ENCODE data around the gene DACH1. TPM values are rescaled to one million over a fixed set of nuclear protein-coding genes. Genes with fewer than 3 reads are reported as not detected.

Gene DACH1
- total and polyA plus RNA-seq, 2 experiments from 2014 or later = 1.3 to 6.5 TPM

DNA sequence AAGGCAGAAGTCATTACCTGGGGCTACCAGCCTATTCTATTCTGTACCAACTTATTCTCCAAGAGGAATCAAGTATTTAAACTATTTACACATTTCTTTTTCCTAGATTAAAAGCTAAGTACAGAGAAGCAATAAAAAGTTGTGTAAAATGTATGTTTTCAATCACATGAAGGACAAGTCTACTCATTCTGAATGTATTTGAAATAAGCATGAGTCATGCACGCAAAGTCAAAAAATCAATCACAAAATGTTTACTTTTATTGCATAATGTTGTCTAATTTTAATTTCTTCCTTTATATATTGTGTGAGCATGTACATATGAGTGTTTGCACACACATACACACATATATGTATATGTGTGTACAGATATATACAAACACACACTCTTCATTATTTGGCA, 136.7 kb downstream of the DACH1 start:
- H2AFZ ChIP-seq = no peak overlapping the region
- no peaks in the 10 kb centered on the region for H3K9me3 ChIP-seq (ENCODE audit: low read depth)
- H4K20me1 ChIP-seq (ENCODE audit: insufficient read depth, poor library complexity, severe bottlenecking) = no peaks in the 10 kb centered on the region

DNA sequence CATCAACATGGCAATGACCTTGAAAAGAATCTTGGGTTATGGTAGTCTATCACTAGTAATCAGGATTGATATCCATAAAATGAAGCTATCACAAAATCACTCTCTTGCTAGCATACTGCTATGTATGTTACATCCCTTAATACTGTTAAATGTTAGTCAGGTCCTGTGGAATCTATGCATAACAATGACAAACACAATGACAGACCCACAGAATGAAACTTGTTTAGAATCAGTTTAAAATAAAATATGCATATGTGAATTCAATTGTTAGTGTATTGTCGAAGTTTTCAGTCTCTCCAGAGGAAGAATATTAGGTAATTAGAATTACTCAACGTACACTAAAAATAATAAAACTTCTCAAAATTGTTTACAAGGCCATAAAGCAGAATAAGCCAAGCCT, 137.6 kb downstream of the DACH1 start:
- no peak overlapping the region for H3K4me2 ChIP-seq
- WGBS (ENCODE audit: low lambda C conversion rate, missing lambda C conversion rate) = 64% methylated on average over 2 of the region's 2 CpGs

More for the DNA sequence above, 136.7 kb downstream of the DACH1 start:
- WGBS (ENCODE audit: low lambda C conversion rate, missing lambda C conversion rate) = 94% methylated on average over 1 of the region's 1 CpG
- TF ChIP-seq EZH2 (IDR thresholded peaks at IDR 0.05; ENCODE audit: borderline replicate concordance) (no peak), EZH2phosphoT487 (IDR thresholded peaks at IDR 0.05; ENCODE audit: low read depth, severe bottlenecking, unreplicated experiment) (no peak)
- TF ChIP-seq, protein P1, sequence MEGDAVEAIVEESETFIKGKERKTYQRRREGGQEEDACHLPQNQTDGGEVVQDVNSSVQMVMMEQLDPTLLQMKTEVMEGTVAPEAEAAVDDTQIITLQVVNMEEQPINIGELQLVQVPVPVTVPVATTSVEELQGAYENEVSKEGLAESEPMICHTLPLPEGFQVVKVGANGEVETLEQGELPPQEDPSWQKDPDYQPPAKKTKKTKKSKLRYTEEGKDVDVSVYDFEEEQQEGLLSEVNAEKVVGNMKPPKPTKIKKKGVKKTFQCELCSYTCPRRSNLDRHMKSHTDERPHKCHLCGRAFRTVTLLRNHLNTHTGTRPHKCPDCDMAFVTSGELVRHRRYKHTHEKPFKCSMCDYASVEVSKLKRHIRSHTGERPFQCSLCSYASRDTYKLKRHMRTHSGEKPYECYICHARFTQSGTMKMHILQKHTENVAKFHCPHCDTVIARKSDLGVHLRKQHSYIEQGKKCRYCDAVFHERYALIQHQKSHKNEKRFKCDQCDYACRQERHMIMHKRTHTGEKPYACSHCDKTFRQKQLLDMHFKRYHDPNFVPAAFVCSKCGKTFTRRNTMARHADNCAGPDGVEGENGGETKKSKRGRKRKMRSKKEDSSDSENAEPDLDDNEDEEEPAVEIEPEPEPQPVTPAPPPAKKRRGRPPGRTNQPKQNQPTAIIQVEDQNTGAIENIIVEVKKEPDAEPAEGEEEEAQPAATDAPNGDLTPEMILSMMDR (IDR thresholded peaks at IDR 0.05; ENCODE audit: poor library complexity) = no peak
- Histone ChIP-seq H3K27me3 (no peaks in the 10 kb centered on the region), H3K4me1 (ENCODE audit: insufficient read depth) (no peaks in the 10 kb centered on the region), H3K4me3 (no peak overlapping the region), H3K27ac (no peak overlapping the region), H3K9me2 (replicated peaks; ENCODE audit: insufficient read depth) (no peaks in the 10 kb centered on the region), H3K4me2 (no peak overlapping the region), H3K36me3 (replicated peaks; ENCODE audit: insufficient read depth, low read depth) (no peaks in the 10 kb centered on the region), H3K79me2 (no peaks in the 10 kb centered on the region)
- no peak for DNase-seq (ENCODE audit: low spot score)

DNA sequence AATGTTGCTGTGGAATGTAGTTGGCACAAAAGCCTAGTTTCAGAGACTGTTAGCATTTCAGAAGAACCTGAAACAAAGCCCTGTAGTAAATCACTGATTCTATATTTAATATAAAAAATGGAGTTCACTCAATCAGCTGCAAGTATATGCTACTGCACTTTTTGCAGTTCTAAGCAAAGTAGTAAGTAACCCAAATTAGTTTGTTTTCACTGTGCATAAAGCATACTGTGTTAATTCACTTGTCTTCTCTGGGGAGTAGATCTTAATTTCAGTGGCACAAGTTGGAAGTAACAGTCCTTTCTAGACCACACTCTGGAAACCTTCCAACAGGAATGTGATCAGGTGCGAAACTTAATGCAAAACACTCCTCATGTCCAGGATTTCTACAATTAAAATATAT, 139.3 kb downstream of the DACH1 start:
- H3K9me2 ChIP-seq (replicated peaks; ENCODE audit: insufficient read depth) = no peaks in the 10 kb centered on the region
- no peak overlapping the region for H3K4me3 ChIP-seq
- 90% methylated on average over 1 of the region's 1 CpG for WGBS (ENCODE audit: low lambda C conversion rate, missing lambda C conversion rate)
- no peaks in the 10 kb centered on the region for H3K4me1 ChIP-seq (ENCODE audit: insufficient read depth)
- DNase-seq (ENCODE audit: low spot score) = no peak
- H3K27me3 ChIP-seq = no peaks in the 10 kb centered on the region
- no peaks in the 10 kb centered on the region for H3K79me2 ChIP-seq
- no peak overlapping the region for H3K4me2 ChIP-seq
- H4K20me1 ChIP-seq (ENCODE audit: insufficient read depth, poor library complexity, severe bottlenecking) = no peaks in the 10 kb centered on the region
- H3K27ac ChIP-seq = no peak overlapping the region
- H3K36me3 ChIP-seq (replicated peaks; ENCODE audit: insufficient read depth, low read depth) = no peaks in the 10 kb centered on the region
- H2AFZ ChIP-seq = no peak overlapping the region
- H3K9me3 ChIP-seq (ENCODE audit: low read depth) = no peaks in the 10 kb centered on the region
- TF ChIP-seq EZH2phosphoT487 (IDR thresholded peaks at IDR 0.05; ENCODE audit: low read depth, severe bottlenecking, unreplicated experiment) (no peak), EZH2 (IDR thresholded peaks at IDR 0.05; ENCODE audit: borderline replicate concordance) (no peak)
- TF ChIP-seq, protein P1 (IDR thresholded peaks at IDR 0.05; ENCODE audit: poor library complexity) = no peak

More for the DNA sequence above, 137.6 kb downstream of the DACH1 start:
- Histone ChIP-seq H4K20me1 (ENCODE audit: insufficient read depth, poor library complexity, severe bottlenecking) (no peaks in the 10 kb centered on the region), H2AFZ (no peak overlapping the region), H3K27ac (no peak overlapping the region), H3K9me2 (replicated peaks; ENCODE audit: insufficient read depth) (no peaks in the 10 kb centered on the region), H3K79me2 (no peaks in the 10 kb centered on the region), H3K36me3 (replicated peaks; ENCODE audit: insufficient read depth, low read depth) (no peaks in the 10 kb centered on the region), H3K4me3 (no peak overlapping the region), H3K27me3 (no peaks in the 10 kb centered on the region), H3K9me3 (ENCODE audit: low read depth) (no peaks in the 10 kb centered on the region), H3K4me1 (ENCODE audit: insufficient read depth) (no peaks in the 10 kb centered on the region)
- no peak for DNase-seq (ENCODE audit: low spot score)
- no peak for TF ChIP-seq EZH2phosphoT487 (IDR thresholded peaks at IDR 0.05; ENCODE audit: low read depth, severe bottlenecking, unreplicated experiment)

DNA sequence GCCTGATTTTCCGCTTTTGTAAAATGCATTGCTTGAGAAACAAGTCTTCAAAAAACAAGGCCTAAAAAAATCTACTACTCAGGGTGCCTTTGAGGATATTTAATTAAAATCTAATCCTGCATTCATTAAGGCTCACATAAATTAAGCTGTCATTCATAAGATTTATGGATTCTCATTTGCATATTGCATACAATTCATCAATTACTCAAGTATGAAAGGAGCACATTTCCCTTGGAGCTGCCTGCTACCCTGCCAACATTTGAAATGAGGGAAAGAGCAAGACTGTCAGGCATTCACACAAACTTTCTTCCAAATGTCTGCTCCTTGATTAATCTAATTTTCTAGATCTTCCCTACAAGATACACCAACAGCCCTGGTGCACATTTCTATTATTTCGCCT, 140.0 kb downstream of the DACH1 start:
- Histone ChIP-seq H3K27ac (no peak overlapping the region), H4K20me1 (ENCODE audit: insufficient read depth, poor library complexity, severe bottlenecking) (no peaks in the 10 kb centered on the region), H3K9me3 (ENCODE audit: low read depth) (no peaks in the 10 kb centered on the region), H3K9me2 (replicated peaks; ENCODE audit: insufficient read depth) (no peaks in the 10 kb centered on the region), H3K4me2 (no peak overlapping the region), H3K4me3 (no peak overlapping the region), H3K4me1 (ENCODE audit: insufficient read depth) (no peaks in the 10 kb centered on the region), H3K36me3 (replicated peaks; ENCODE audit: insufficient read depth, low read depth) (no peaks in the 10 kb centered on the region), H2AFZ (no peak overlapping the region), H3K79me2 (no peaks in the 10 kb centered on the region), H3K27me3 (no peaks in the 10 kb centered on the region)
- TF ChIP-seq, protein P1 (IDR thresholded peaks at IDR 0.05; ENCODE audit: poor library complexity) = no peak
- no peak for TF ChIP-seq EZH2phosphoT487 (IDR thresholded peaks at IDR 0.05; ENCODE audit: low read depth, severe bottlenecking, unreplicated experiment)
- TF ChIP-seq EZH2 (IDR thresholded peaks at IDR 0.05; ENCODE audit: borderline replicate concordance) = no peak
- no peak for DNase-seq (ENCODE audit: low spot score)
- WGBS (ENCODE audit: low lambda C conversion rate, missing lambda C conversion rate) = 100% methylated on average over 2 of the region's 2 CpGs

All from hepatocyte (in vitro differentiated cells).